NB4 (cell line): ENCODE results near the gene OR4C16.

Experiments used
- DNase-seq: peaks from one replicate; pipeline ENCODE4 v3.0.0; 2010; ENCODE audit warnings: low read depth
- H3K4me3 ChIP-seq: one replicate; pipeline ENCODE4 v1.5.1; 2011; ENCODE audit warnings: mild to moderate bottlenecking, low read depth, low read length, moderate library complexity
- CTCF ChIP-seq: IDR thresholded peaks from one replicate; pipeline ENCODE4 v1.5.1; 2012; ENCODE audit warnings: low read depth, low read length
- MYC ChIP-seq: IDR thresholded peaks from 2 replicates; pipeline ENCODE4 v1.6.1; 2011; ENCODE audit warnings: low read depth, low read length
- POLR2A ChIP-seq: IDR thresholded peaks from 2 replicates; pipeline ENCODE4 v1.6.1; 2011; ENCODE audit warnings: mild to moderate bottlenecking; ENCODE audit not compliant: insufficient read length; ENCODE audit errors: extremely low read depth
- TF ChIP-seq, protein P1 (sequence below): IDR thresholded peaks from 2 replicates; pipeline ENCODE4 v1.6.1; 2011; ENCODE audit warnings: low read depth, low read length

Gene OR4C16

DNA sequence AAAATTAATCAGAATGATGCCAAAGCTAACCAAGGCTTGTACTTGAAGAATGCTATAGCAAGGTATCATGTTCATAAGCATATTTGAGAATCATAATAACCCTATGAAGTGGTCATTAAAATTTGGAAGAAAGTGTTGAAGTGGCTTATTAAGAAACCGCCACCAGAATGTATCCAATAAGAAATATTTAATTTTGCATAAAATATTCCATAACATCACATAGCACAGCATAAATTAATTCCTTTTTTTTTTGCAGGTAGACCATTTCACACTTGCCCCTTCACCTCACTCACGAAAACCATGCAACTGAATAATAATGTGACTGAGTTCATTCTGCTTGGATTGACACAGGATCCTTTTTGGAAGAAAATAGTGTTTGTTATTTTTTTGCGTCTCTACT lies at the start of gene OR4C16:
Gene OR4C16, plus strand, starts transcription at position 301 of the 400 bp plus-strand sequence. Its CDS starts 0 bp downstream, at position 301.
- H3K4me3 ChIP-seq: no peak within 1 kb of the TSS
- DNase-seq: no peak
- TF ChIP-seq POLR2A (no peak), MYC (no peak), CTCF (no peak)
- TF ChIP-seq, protein P1, sequence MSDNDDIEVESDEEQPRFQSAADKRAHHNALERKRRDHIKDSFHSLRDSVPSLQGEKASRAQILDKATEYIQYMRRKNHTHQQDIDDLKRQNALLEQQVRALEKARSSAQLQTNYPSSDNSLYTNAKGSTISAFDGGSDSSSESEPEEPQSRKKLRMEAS: no peak

DNA sequence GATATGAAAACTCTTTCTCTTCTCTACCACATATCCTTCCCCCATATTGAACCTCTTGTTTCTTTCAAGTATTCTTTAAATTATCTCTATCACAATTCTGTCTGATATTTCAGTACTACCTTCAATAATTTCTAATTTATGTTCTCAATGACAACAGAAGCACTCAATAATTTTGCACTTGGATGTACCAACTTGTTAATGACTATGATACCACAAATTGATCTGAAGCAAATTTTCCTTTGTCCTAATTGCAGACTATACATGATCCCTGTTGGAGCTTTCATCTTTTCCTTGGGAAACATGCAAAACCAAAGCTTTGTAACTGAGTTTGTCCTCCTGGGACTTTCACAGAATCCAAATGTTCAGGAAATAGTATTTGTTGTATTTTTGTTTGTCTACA lies 17.8 kb upstream of the OR4C16 start, which contains the start of gene OR4C15:
Gene OR4C15, plus strand, starts transcription at position 301 of the 400 bp plus-strand sequence. Its CDS starts 0 bp downstream, at position 301.
- TF ChIP-seq CTCF (no peak), MYC (no peak), POLR2A (no peak)
- TF ChIP-seq, protein P1: no peak
- no peak within 1 kb of the TSS for H3K4me3 ChIP-seq
- DNase-seq: no peak

GRCh38 chr11:55572548-55572947 lies 620 bp downstream of the OR4C16 start:
- H3K4me3 ChIP-seq: no peak overlapping the region
- TF ChIP-seq POLR2A: no peak
- TF ChIP-seq, protein P1: no peak
- no peak for TF ChIP-seq CTCF
- no peak for TF ChIP-seq MYC
- no peak for DNase-seq

GRCh38 chr11:55607545-55607944 lies 35.6 kb downstream of the OR4C16 start, which contains the start of gene OR4C11:
Gene OR4C11, minus strand, starts transcription at chr11:55607645. Its CDS starts 3,272 bp downstream, at chr11:55604373.
- DNase-seq: no peak
- no peak within 1 kb of the TSS for H3K4me3 ChIP-seq

More at GRCh38 chr11:55607545-55607944, 35.6 kb downstream of the OR4C16 start, which contains the start of gene OR4C11:
- no peak for TF ChIP-seq CTCF
- TF ChIP-seq, protein P1: no peak
- no peak for TF ChIP-seq POLR2A
- no peak for TF ChIP-seq MYC
